ENCODE data around the gene MOBP. TPM values are rescaled to one million over a fixed set of nuclear protein-coding genes. Genes with fewer than 3 reads are reported as not detected.
"Not testable (repeated sequence)": the region's sequence is repeated elsewhere in the genome, so short reads cannot be mapped to it uniquely, and the experiment has no call there.

MOBP gene
- total and polyA plus RNA-seq, 4 donors, result not detected

GRCh38 chr3:39457361-39457760 lies 10.1 kb upstream of the MOBP start:
- Histone ChIP-seq H3K4me1 (ENCODE audit: control insufficient read depth in 4 of 4, insufficient read depth in 4 of 4, low read length in 3 of 4) (no peaks in the 10 kb centered on the region), H3K27ac (ENCODE audit: low read depth in 1 of 2, low read length in 2 of 2) (no peak overlapping the region), H3K9ac (ENCODE audit: low read depth in 1 of 2, low read length in 2 of 2) (no peak overlapping the region), H3K36me3 (ENCODE audit: control insufficient read depth in 4 of 4, insufficient read depth in 3 of 4, low read depth in 1 of 4, low read length in 3 of 4) (no peaks in the 10 kb centered on the region), H3K27me3 (ENCODE audit: control insufficient read depth in 4 of 4, insufficient read depth in 4 of 4, low read length in 3 of 4) (peaks cover 0 to 3% (median 1%) of the 10 kb centered on the region in 4 donors), H3K4me3 (ENCODE audit: low read depth in 1 of 3, low read length in 3 of 3) (no peak overlapping the region), H3K9me3 (ENCODE audit: control insufficient read depth in 4 of 4, low read length in 3 of 4) (no peaks in the 10 kb centered on the region)
- 89% methylated on average over 9 of the region's 9 CpGs for WGBS
- TF ChIP-seq EGR1 (IDR thresholded peaks at IDR 0.05; ENCODE audit: low read depth in 2 of 2), result no peak
- TF ChIP-seq FOXA1 (IDR thresholded peaks at IDR 0.05), result no peak
- no peak for TF ChIP-seq ATF3 (IDR thresholded peaks at IDR 0.05)
- no peak for TF ChIP-seq MAX (IDR thresholded peaks at IDR 0.05)
- no peak for TF ChIP-seq HNF4G (IDR thresholded peaks at IDR 0.05)
- TF ChIP-seq GABPA (IDR thresholded peaks at IDR 0.05 in 1 of 2, conservative IDR thresholded peaks at IDR 0.05 in 1 of 2), result no peak
- TF ChIP-seq REST (IDR thresholded peaks at IDR 0.05), result no peak
- TF ChIP-seq CTCF (IDR thresholded peaks at IDR 0.05; ENCODE audit: low read depth, low read length, missing input control), result no peak
- no peak for TF ChIP-seq ZBTB33 (IDR thresholded peaks at IDR 0.05)
- TF ChIP-seq FOXA2 (IDR thresholded peaks at IDR 0.05), result no peak
- no peak for TF ChIP-seq JUND (IDR thresholded peaks at IDR 0.05)
- no peak for TF ChIP-seq NR2F2 (IDR thresholded peaks at IDR 0.05)
- no peak for TF ChIP-seq SP1 (IDR thresholded peaks at IDR 0.05)
- TF ChIP-seq RAD21 (IDR thresholded peaks at IDR 0.05), result no peak
- no peak for TF ChIP-seq HNF4A (conservative IDR thresholded peaks at IDR 0.05)
- no peak for TF ChIP-seq TAF1 (conservative IDR thresholded peaks at IDR 0.05)
- no peak for DNase-seq (ENCODE audit: low spot score)

GRCh38 chr3:39458579-39458978 lies 8.9 kb upstream of the MOBP start:
- H3K27ac ChIP-seq (ENCODE audit: low read depth in 1 of 2, low read length in 2 of 2); H3K27me3 ChIP-seq (ENCODE audit: control insufficient read depth in 4 of 4, insufficient read depth in 4 of 4, low read length in 3 of 4); H3K9me3 ChIP-seq (ENCODE audit: control insufficient read depth in 4 of 4, low read length in 3 of 4); H3K36me3 ChIP-seq (ENCODE audit: control insufficient read depth in 4 of 4, insufficient read depth in 3 of 4, low read depth in 1 of 4, low read length in 3 of 4); H3K9ac ChIP-seq (ENCODE audit: low read depth in 1 of 2, low read length in 2 of 2); DNase-seq (ENCODE audit: low spot score); H3K4me1 ChIP-seq (ENCODE audit: control insufficient read depth in 4 of 4, insufficient read depth in 4 of 4, low read length in 3 of 4); H3K4me3 ChIP-seq (ENCODE audit: low read depth in 1 of 3, low read length in 3 of 3): not testable (repeated sequence)
- WGBS, result 85% methylated on average over 5 of the region's 5 CpGs
